ENCODE data around the gene TEX101.
"Not testable (repeated sequence)": the region's sequence is repeated elsewhere in the genome, so short reads cannot be mapped to it uniquely, and the experiment has no call there.

TEX101 gene

DNA sequence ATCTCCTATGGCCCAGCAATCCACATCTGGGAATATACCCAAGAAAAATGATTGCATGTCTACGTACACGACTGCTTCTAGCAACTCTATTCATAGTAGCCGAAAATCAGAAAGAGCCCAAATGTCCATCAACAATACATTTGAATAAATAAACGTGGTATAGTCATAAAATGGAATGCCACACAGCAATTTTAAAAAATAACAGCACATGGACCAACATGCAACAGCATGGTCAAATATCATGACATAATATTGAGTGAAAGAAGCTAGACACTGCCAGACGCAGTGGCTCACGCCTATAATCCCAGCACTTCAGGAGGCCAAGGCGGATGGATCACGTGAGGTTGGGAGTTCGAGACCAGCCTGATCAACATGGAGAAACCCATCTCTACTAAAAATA lies 16.3 kb downstream of the TEX101 start:
- Mint-ChIP-seq H3K9me3 (no peaks in the 10 kb centered on the region), H3K27me3 (ENCODE audit: low read depth) (peaks cover 4% of the 10 kb centered on the region), H3K36me3 (ENCODE audit: low read depth) (no peaks in the 10 kb centered on the region), H3K4me3 (no peak overlapping the region), H3K27ac (no peak overlapping the region), H3K4me1 (ENCODE audit: low read depth) (peaks cover 27% of the 10 kb centered on the region)

DNA sequence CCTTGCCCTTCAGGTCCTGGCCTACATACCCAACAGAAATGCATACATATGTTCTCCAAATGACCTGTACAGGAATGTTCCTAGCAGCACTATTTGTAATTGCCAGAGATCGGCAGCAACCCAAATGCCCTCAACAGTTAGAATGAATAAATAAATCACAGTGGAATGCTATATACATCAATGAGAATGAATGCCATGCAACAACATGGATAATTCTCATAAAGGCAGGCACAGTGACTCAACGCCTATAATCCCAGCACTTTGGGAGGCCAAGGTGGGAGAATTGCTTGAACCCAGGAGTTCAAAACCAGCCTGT lies 18.6 kb downstream of the TEX101 start:
- Mint-ChIP-seq H3K4me3 (no peak overlapping the region), H3K9me3 (no peaks in the 10 kb centered on the region), H3K27ac (no peak overlapping the region), H3K27me3 (ENCODE audit: low read depth) (peaks cover 4% of the 10 kb centered on the region), H3K4me1 (ENCODE audit: low read depth) (peaks cover 41% of the 10 kb centered on the region), H3K36me3 (ENCODE audit: low read depth) (peaks cover 7% of the 10 kb centered on the region)

DNA sequence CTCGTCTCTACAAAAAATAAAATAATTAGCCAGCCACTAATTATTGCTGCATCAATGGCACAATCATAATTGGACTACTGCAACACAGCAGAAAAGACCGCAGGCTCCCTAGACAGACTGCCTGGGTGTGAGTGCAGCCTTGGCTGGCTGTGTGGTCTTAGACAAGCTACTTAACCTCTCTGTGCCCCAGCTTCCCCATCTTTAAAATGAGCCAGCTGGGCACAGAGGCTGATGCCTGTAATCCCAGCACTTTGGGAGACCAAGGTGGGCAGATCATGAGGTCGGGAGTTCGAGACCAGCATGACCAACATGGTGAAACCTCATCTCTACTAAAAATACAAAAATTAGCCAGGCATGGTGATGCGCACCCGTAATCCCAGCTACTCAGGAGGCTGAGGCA lies 19.0 kb downstream of the TEX101 start:
- H3K36me3 Mint-ChIP-seq (ENCODE audit: low read depth), result peaks cover 7% of the 10 kb centered on the region
- no peak overlapping the region for H3K4me3 Mint-ChIP-seq
- peaks cover 4% of the 10 kb centered on the region for H3K27me3 Mint-ChIP-seq (ENCODE audit: low read depth)
- H3K9me3 Mint-ChIP-seq, result no peaks in the 10 kb centered on the region
- H3K27ac Mint-ChIP-seq, result no peak overlapping the region
- H3K4me1 Mint-ChIP-seq (ENCODE audit: low read depth), result peaks cover 44% of the 10 kb centered on the region

- Mint-ChIP-seq H3K4me1 (ENCODE audit: low read depth) (peaks cover 41% of the 10 kb centered on the region), H3K36me3 (ENCODE audit: low read depth) (peaks cover 7% of the 10 kb centered on the region), H3K4me3 (peak overlapping the region; percentile 25), H3K27ac (no peak overlapping the region), H3K27me3 (ENCODE audit: low read depth) (peaks cover 4% of the 10 kb centered on the region), H3K9me3 (no peaks in the 10 kb centered on the region)
Observed at GRCh38 chr19:43435775-43436174, 21.1 kb downstream of the TEX101 start.

DNA sequence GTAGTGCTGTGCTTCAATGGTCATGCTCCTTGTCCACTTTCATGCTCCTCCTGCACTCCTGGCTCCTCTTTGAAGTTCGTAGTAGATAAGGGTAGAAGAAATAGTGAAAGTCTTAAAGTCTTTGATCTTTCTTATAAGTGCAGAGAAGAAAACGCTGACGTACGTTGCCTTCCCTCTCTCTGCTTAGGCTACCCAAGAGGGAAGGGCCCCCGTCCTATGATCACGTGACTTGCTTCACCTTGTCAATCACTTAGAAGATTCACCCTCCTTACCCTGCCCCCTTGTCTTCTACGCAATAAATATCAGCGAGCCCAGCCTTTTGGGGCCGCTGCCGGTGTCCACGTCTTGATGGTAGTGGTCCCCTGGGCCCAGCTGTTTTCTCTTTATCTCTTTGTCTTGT lies 22.6 kb downstream of the TEX101 start:
- H3K27ac Mint-ChIP-seq, result peak overlapping the region; percentile 27
- peaks cover 41% of the 10 kb centered on the region for H3K4me1 Mint-ChIP-seq (ENCODE audit: low read depth)
- H3K4me3 Mint-ChIP-seq; H3K36me3 Mint-ChIP-seq (ENCODE audit: low read depth); H3K27me3 Mint-ChIP-seq (ENCODE audit: low read depth); H3K9me3 Mint-ChIP-seq: not testable (repeated sequence)

GRCh38 chr19:43437712-43438111 lies 23.0 kb downstream of the TEX101 start:
- Mint-ChIP-seq H3K4me1 (ENCODE audit: low read depth) (peaks cover 38% of the 10 kb centered on the region), H3K27me3 (ENCODE audit: low read depth) (peaks cover 4% of the 10 kb centered on the region), H3K27ac (peak overlapping the region; percentile 27), H3K4me3 (no peak overlapping the region), H3K36me3 (ENCODE audit: low read depth) (peaks cover 7% of the 10 kb centered on the region), H3K9me3 (no peaks in the 10 kb centered on the region)

- Mint-ChIP-seq H3K27ac (peak overlapping the region; percentile 89), H3K4me1 (ENCODE audit: low read depth) (peaks cover 32% of the 10 kb centered on the region), H3K27me3 (ENCODE audit: low read depth) (no peaks in the 10 kb centered on the region), H3K36me3 (ENCODE audit: low read depth) (peaks cover 7% of the 10 kb centered on the region), H3K4me3 (peak overlapping the region; percentile 33), H3K9me3 (no peaks in the 10 kb centered on the region)
Observed at GRCh38 chr19:43438291-43439031, 23.8 kb downstream of the TEX101 start.

DNA sequence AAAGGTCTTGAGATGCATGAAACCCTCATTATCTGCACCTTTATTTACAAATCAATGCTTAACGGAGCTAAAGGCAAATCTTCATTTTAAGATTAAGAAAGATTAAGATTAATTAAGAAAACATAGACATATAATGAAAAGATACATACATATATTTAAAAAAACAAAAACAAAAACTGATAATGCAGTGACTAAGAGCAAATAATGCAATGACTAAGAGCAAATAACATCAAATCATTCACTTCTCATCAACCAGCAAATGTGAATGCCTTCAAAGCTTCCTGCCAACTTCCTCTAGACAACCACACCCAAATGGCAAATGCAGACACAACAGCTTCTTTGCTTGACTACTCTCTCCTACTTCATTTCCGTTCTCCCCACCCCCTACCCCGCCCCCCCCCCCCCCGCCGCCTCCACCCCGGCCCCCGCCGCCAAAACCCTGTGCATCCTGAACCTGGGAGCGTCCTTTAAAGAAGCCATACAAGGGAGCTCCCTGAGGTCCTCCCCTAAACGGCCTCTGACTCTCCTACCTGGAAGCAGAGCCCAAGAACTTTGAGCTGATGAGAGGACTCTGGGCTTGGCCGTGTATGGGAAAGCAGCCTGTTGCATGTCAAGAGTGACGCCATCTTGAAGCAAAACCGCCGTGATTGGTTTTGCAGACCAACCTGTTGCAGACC lies 24.5 kb downstream of the TEX101 start:
- H3K4me3 Mint-ChIP-seq, result peak overlapping the region; percentile 33
- H3K27ac Mint-ChIP-seq, result peak overlapping the region; percentile 89
- H3K9me3 Mint-ChIP-seq, result no peaks in the 10 kb centered on the region
- peaks cover 35% of the 10 kb centered on the region for H3K4me1 Mint-ChIP-seq (ENCODE audit: low read depth)
- no peaks in the 10 kb centered on the region for H3K27me3 Mint-ChIP-seq (ENCODE audit: low read depth)
- H3K36me3 Mint-ChIP-seq (ENCODE audit: low read depth), result peaks cover 7% of the 10 kb centered on the region

- H3K27me3 Mint-ChIP-seq (ENCODE audit: low read depth), result no peaks in the 10 kb centered on the region
- H3K4me1 Mint-ChIP-seq (ENCODE audit: low read depth), result peaks cover 37% of the 10 kb centered on the region
- peak overlapping the region; percentile 89 for H3K27ac Mint-ChIP-seq
- H3K9me3 Mint-ChIP-seq, result no peaks in the 10 kb centered on the region
- H3K4me3 Mint-ChIP-seq, result no peak overlapping the region
- peaks cover 7% of the 10 kb centered on the region for H3K36me3 Mint-ChIP-seq (ENCODE audit: low read depth)
Observed at GRCh38 chr19:43439709-43440063, 25.0 kb downstream of the TEX101 start.

DNA sequence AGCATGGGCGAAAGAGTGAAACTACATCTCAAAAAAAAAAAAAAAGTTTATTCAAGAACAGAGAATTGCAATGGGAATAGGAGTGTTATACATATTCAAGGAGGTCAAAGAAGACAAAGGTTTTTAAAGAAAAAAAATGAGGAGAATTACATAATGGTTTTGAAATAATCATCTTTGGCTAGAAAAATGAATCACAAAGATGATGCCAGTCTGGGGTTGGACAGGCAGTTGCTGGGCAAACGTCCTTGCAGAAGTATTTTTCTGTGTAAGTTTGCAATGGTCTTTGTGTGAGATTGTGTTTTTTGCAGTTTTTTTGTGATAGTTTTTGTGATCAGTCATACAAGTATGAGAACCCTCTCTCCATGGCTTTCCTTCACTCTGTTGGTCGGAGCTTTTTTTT lies 27.0 kb downstream of the TEX101 start:
- H3K27ac Mint-ChIP-seq, result peak overlapping the region; percentile 22
- H3K9me3 Mint-ChIP-seq, result no peaks in the 10 kb centered on the region
- H3K4me1 Mint-ChIP-seq (ENCODE audit: low read depth), result peaks cover 34% of the 10 kb centered on the region
- H3K4me3 Mint-ChIP-seq, result no peak overlapping the region
- H3K27me3 Mint-ChIP-seq (ENCODE audit: low read depth), result no peaks in the 10 kb centered on the region
- H3K36me3 Mint-ChIP-seq (ENCODE audit: low read depth), result peaks cover 7% of the 10 kb centered on the region

DNA sequence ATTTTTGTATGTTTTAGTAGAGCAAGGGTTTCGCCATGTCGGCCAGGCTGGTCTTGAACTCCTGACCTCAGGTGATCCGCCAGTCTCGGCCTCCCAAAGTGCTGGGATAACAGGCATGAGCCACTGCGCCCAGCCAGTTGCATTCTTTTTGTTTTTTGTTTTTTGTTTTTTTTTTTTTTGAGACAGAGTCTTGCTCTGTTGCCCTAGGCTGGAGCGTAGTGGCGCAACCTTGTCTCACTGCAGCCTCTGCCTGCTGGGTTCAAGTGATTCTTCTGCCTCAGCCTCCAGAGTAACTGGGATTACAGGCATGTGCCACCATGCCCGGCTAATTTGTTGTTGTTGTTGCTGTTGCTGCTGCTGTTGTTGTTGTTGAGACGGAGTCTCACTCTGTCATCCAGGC lies 29.4 kb downstream of the TEX101 start:
- not testable (repeated sequence) for H3K36me3 Mint-ChIP-seq (ENCODE audit: low read depth); H3K27me3 Mint-ChIP-seq (ENCODE audit: low read depth); H3K9me3 Mint-ChIP-seq; H3K27ac Mint-ChIP-seq; H3K4me3 Mint-ChIP-seq
- H3K4me1 Mint-ChIP-seq (ENCODE audit: low read depth), result peaks cover 25% of the 10 kb centered on the region

DNA sequence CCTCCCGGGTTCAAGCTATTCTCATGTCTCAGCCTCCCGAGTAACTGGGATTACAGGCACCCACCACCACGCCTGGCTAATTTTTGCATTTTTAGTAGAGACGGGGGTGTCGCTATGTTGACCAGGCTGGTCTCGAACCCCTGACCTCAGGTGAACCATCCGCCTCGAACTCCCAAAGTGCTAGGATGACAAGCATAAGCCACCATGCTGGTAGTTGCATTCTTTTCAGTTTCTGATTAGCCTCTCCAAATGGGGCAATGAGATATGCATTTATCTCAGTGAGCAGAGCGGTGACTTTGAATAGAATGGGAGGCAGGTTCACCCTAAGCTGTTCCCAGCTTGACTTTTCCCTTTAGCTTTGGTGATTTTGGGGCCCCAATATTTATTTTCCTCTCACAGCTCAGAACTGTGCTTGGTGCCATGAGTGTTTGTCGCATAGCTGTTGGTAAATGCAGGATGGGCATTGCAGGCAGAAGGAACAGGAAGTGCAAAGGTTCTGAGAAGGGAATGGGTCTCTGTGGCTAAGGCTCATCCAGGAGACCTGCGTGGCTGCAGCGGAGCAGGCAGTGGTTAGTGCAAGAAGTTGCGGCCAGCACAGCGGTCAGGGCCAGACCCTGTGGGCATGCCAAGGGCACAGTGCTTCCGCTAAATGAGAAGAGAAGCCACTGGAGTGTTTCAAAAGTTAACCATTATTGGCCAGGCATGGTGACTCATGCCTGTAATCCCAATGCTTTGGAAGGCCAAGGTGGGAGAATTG lies 30.0 kb downstream of the TEX101 start:
- H3K4me1 Mint-ChIP-seq (ENCODE audit: low read depth), result peaks cover 26% of the 10 kb centered on the region
- no peak overlapping the region for H3K27ac Mint-ChIP-seq
- no peaks in the 10 kb centered on the region for H3K36me3 Mint-ChIP-seq (ENCODE audit: low read depth)
- H3K9me3 Mint-ChIP-seq, result no peaks in the 10 kb centered on the region
- no peak overlapping the region for H3K4me3 Mint-ChIP-seq
- H3K27me3 Mint-ChIP-seq (ENCODE audit: low read depth), result no peaks in the 10 kb centered on the region

- Mint-ChIP-seq H3K27ac (no peak overlapping the region), H3K4me3 (no peak overlapping the region), H3K4me1 (ENCODE audit: low read depth) (peaks cover 25% of the 10 kb centered on the region), H3K27me3 (ENCODE audit: low read depth) (no peaks in the 10 kb centered on the region), H3K9me3 (no peaks in the 10 kb centered on the region), H3K36me3 (ENCODE audit: low read depth) (no peaks in the 10 kb centered on the region)
Observed at GRCh38 chr19:43445426-43445825, 30.7 kb downstream of the TEX101 start.

DNA sequence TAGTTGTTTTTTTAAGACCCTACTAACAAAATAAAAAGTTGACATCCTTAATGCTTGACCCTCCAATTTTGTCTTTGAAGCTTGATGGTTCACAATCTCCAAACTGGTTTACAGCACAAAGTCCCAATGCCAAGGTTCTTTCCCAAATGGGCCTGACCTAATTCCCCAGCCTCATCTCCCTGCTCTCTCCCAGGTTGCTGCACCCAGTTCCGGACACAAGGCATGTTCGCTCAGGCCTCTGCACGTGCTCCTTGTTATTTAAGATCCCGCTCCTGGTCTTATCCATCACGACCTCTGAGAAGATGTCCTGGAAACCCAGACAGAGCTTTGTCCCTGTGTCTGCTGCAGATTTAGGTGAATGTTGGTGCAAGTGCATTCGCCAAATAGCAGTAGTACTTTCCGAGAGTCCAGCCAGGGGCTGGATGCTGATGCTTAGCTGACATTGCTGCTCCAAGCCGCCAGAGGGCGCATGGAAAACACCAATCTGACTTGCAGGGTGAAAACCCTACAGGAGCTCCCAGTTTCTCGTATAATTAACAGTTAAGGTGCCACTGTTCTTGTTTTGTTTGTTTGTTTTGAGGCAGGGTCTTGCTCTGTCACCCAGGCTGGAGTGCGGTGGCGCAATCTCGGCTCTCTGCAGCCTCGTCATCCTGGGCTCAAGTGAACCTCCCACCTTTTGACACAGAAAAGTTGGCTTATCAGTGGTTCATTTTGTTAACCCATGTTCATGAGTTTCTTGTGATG lies 32.2 kb downstream of the TEX101 start:
- no peaks in the 10 kb centered on the region for H3K9me3 Mint-ChIP-seq
- H3K36me3 Mint-ChIP-seq (ENCODE audit: low read depth), result no peaks in the 10 kb centered on the region
- no peak overlapping the region for H3K27ac Mint-ChIP-seq

More for the DNA sequence above, 32.2 kb downstream of the TEX101 start:
- H3K4me3 Mint-ChIP-seq, result no peak overlapping the region
- no peaks in the 10 kb centered on the region for H3K27me3 Mint-ChIP-seq (ENCODE audit: low read depth)
- peaks cover 30% of the 10 kb centered on the region for H3K4me1 Mint-ChIP-seq (ENCODE audit: low read depth)

Data from T-helper 1 cell treated with Interleukin-12 subunit alpha and Interleukin-12 subunit beta and Interleukin-4 antibody, amounts not matched to agents 30 μg/mL and 1 μg/mL, for 36 hours (primary cell).